PC-3 (cell line): ENCODE results near the gene PDS5A.

Source experiments
- EZH2 ChIP-seq: fragments of 300-600 bp; sonication (generic); IDR thresholded peaks from one replicate; pipeline ENCODE4 v1.6.1; 2017; ENCODE audit warnings: antibody characterized with exemption, mild to moderate bottlenecking, low read length; ENCODE audit not compliant: unreplicated experiment
- TF ChIP-seq, protein P1 (sequence below): fragments of 300-600 bp; sonication (generic); conservative IDR thresholded peaks from 2 replicates; pipeline ENCODE4 v1.5.1; 2017; ENCODE audit warnings: antibody characterized with exemption, low read depth, mild to moderate bottlenecking, low read length

DNA sequence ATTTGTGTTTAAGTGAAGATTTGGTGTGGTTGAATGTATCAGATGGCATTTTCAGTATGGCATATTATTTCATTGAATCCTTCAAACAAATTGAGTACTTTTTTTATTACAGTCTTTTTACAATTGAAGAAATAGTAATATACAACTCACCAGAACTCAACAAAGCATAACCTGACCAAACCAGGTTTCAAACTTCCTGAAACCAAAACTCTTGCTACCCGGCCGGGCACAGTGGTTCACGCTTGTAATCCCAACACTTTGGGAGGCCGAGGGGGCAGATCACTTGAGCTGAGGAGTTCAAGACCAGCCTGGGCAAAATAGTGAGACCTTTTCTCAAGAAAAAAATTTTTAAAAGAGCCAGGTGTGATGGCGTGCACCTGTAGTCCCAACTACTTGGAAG lies 185.6 kb downstream of the PDS5A start:
- no peak for TF ChIP-seq EZH2
- TF ChIP-seq, protein P1, sequence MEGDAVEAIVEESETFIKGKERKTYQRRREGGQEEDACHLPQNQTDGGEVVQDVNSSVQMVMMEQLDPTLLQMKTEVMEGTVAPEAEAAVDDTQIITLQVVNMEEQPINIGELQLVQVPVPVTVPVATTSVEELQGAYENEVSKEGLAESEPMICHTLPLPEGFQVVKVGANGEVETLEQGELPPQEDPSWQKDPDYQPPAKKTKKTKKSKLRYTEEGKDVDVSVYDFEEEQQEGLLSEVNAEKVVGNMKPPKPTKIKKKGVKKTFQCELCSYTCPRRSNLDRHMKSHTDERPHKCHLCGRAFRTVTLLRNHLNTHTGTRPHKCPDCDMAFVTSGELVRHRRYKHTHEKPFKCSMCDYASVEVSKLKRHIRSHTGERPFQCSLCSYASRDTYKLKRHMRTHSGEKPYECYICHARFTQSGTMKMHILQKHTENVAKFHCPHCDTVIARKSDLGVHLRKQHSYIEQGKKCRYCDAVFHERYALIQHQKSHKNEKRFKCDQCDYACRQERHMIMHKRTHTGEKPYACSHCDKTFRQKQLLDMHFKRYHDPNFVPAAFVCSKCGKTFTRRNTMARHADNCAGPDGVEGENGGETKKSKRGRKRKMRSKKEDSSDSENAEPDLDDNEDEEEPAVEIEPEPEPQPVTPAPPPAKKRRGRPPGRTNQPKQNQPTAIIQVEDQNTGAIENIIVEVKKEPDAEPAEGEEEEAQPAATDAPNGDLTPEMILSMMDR = no peak
